Effector memory CD8-positive, alpha-beta T cell (primary cell): ENCODE results near the gene ERCC6.

Experiments
- ATAC-seq: fragments of 150-1000 bp; cut with Tn5 transposase; replicated peaks from 2 replicates; pipeline ENCODE4 v1.10.0; 2021; ENCODE audit warnings: mild to moderate bottlenecking, moderate library complexity
- DNase-seq, 3 experiments: peaks; one replicate each; pipeline ENCODE4 v3.0.0; 2021
- H3K27ac Mint-ChIP-seq, 2 donors: one replicate each; pipeline ENCODE4 v1.8.0; 2022; ENCODE audit warnings: mild to moderate bottlenecking in 2 of 2, mixed read lengths in 2 of 2, moderate library complexity in 2 of 2
- H3K27me3 Mint-ChIP-seq, 2 donors: one replicate each; pipeline ENCODE4 v1.8.0; 2022; ENCODE audit warnings: mixed read lengths in 2 of 2
- H3K36me3 Mint-ChIP-seq: one replicate; pipeline ENCODE4 v1.8.0; 2022; ENCODE audit warnings: mild to moderate bottlenecking, moderate library complexity, mixed read lengths; ENCODE audit not compliant: insufficient read depth
- H3K4me1 Mint-ChIP-seq, 2 donors: one replicate each; pipeline ENCODE4 v1.8.0; 2022; ENCODE audit warnings: low read depth in 2 of 2, mixed read lengths in 2 of 2
- H3K4me3 Mint-ChIP-seq, 2 donors: one replicate each; pipeline ENCODE4 v1.8.0; 2022; ENCODE audit warnings: mild to moderate bottlenecking in 2 of 2, mixed read lengths in 2 of 2, moderate library complexity in 2 of 2
- H3K9me3 Mint-ChIP-seq, 2 donors: one replicate each; pipeline ENCODE4 v1.8.0; 2022; ENCODE audit warnings: mixed read lengths in 2 of 2

ERCC6 gene

GRCh38 chr10:49540056-49540797 is 1.3 kb upstream of the ERCC6 start:
- H3K4me1 Mint-ChIP-seq = peaks cover 25 to 35% of the 10 kb centered on the region in 2 donors
- H3K9me3 Mint-ChIP-seq = no peaks in the 10 kb centered on the region
- ATAC-seq (no peak), DNase-seq (no peak)
- H3K27me3 Mint-ChIP-seq = peaks cover 20 to 32% of the 10 kb centered on the region in 2 donors
- peaks cover 11% of the 10 kb centered on the region for H3K36me3 Mint-ChIP-seq
- H3K4me3 Mint-ChIP-seq = peak overlapping the region in 1 of 2 donors; percentile 96
- H3K27ac Mint-ChIP-seq = peak overlapping the region in 1 of 2 donors; percentile 98

DNA sequence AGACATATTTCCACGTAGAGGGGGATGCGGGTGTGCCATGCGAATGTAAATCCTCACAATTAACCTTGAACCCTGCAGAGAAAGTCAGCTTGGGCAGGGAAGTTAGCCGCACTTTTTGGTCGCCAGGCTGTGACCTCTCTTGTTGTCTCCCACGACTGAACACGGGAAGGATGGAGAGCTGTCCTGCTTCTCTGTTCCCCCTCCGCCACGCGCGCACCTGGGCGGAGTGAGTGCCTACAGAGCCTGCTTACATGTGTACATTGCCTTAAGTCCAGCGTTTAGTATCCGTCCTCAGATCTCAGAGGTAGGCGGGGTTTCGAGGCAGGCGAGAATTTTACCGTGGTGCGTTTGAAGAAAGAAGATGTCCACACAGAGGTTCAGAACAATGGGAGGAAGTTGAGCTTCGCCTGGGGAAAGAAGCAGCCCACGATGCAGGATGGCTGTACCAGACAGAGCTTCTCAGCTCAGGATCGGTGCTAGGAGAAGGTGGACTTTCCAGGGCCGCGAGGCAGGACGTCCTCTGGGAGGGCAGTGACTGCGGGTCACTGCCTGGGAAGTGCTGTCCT is 482 bp upstream of the ERCC6 start:
- peak overlapping the region; percentile 94 to 96 for H3K4me3 Mint-ChIP-seq
- peaks cover 31 to 41% of the 10 kb centered on the region in 2 donors for H3K4me1 Mint-ChIP-seq
- DNase-seq (peak in 2 of 3 experiments; percentile 18 to 29), ATAC-seq (peak; percentile 26)
- peaks cover 20 to 32% of the 10 kb centered on the region in 2 donors for H3K27me3 Mint-ChIP-seq
- peak overlapping the region; percentile 95 to 98 for H3K27ac Mint-ChIP-seq
- peaks cover 11% of the 10 kb centered on the region for H3K36me3 Mint-ChIP-seq
- H3K9me3 Mint-ChIP-seq = no peaks in the 10 kb centered on the region

DNA sequence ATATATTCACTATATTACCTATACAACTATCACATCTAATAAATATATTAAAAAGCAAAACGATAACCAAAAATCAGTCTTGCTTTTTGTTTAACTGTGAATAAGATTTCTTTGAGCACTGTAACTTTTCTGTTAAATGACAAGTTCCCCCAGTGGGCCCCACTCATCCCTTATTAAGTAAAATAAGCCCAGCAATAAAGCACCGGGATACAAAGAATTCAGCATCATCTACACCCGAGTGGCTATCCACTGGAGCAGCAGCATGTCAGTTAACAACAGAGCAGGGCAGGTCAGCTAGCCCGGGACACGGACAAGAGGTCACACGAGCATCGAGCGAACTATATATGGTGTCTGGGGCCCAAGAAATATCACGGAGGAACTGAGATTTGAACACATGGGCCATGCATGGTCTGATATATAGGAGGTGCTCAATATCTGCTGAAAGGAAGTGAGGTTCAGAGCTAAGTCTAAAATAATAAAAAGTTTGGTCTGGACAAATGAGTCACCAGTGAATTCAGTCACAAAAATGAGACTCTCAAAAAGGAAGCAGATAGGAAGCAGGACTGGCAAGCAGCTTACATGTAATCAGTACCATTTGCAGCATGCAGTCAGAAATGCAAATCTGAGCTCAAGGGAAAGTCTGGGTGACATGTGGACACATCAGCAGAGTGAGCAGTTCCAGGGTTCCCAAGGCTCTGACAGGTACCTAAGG is 4.1 kb downstream of the ERCC6 start:
- H3K9me3 Mint-ChIP-seq = no peaks in the 10 kb centered on the region
- ATAC-seq = no peak

DNA sequence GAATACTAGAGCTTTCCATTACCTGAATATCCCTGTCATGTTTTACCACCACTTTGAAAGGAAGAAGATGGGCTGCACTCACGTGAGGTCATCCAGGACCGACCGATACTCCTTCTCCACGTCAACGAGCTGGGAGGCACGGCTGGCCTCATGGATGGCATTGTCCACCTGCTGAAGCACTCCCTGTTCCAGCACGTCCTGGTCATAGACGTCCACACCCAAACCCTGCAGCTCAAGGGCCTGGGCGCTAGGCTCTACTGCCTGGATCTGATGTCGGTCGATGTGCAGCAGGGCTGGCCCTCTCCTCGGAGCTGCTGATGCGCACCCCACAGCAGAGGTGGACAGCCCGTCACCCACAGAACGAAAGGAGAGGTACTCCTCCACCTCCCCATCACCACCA is 6.5 kb downstream of the ERCC6 start:
- Mint-ChIP-seq H3K36me3 (peaks cover 30% of the 10 kb centered on the region), H3K9me3 (no peaks in the 10 kb centered on the region), H3K27ac (no peak overlapping the region), H3K4me3 (no peak overlapping the region), H3K4me1 (peaks cover 27 to 41% of the 10 kb centered on the region in 2 donors), H3K27me3 (no peaks in the 10 kb centered on the region)
- DNase-seq (no peak), ATAC-seq (no peak)

More for the DNA sequence above, 4.1 kb downstream of the ERCC6 start:
- DNase-seq = no peak
- Mint-ChIP-seq H3K27ac (no peak overlapping the region), H3K36me3 (peaks cover 37% of the 10 kb centered on the region), H3K27me3 (no peaks in the 10 kb centered on the region), H3K4me1 (peaks cover 40 to 52% of the 10 kb centered on the region in 2 donors), H3K4me3 (no peak overlapping the region)

- DNase-seq (no peak), ATAC-seq (no peak)
- no peak overlapping the region for H3K4me3 Mint-ChIP-seq
- peak overlapping the region in 1 of 2 donors; percentile 73 for H3K27ac Mint-ChIP-seq
- peaks cover 53% of the 10 kb centered on the region for H3K36me3 Mint-ChIP-seq
- no peaks in the 10 kb centered on the region for H3K27me3 Mint-ChIP-seq
- no peaks in the 10 kb centered on the region for H3K9me3 Mint-ChIP-seq
- H3K4me1 Mint-ChIP-seq = peaks cover 14 to 15% of the 10 kb centered on the region in 2 donors
Observed at GRCh38 chr10:49528977-49529506, 9.9 kb downstream of the ERCC6 start.

DNA sequence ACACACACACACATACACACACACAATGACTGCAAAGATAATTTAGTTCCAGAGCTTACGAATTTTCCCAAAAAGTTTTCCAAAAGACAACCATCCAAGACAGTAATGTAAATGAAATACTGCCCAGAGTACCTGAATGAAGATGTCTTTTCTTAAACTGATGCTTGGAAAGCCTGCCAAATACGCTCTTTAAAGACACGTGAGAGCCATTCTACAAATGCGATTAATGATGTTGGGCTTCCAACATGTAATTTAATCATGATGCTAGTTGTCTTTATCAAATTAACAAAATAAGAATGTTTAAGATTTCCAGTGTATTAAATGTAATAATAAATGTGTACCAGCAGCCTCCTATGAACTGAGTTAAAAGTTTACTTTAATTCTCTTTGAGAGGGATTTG is 11.1 kb downstream of the ERCC6 start:
- DNase-seq = no peak
- no peak overlapping the region for H3K4me3 Mint-ChIP-seq
- H3K27me3 Mint-ChIP-seq = no peaks in the 10 kb centered on the region
- no peaks in the 10 kb centered on the region for H3K9me3 Mint-ChIP-seq
- ATAC-seq = no peak
- H3K4me1 Mint-ChIP-seq = peaks cover 14 to 15% of the 10 kb centered on the region in 2 donors
- peaks cover 53% of the 10 kb centered on the region for H3K36me3 Mint-ChIP-seq
- H3K27ac Mint-ChIP-seq = no peak overlapping the region

DNA sequence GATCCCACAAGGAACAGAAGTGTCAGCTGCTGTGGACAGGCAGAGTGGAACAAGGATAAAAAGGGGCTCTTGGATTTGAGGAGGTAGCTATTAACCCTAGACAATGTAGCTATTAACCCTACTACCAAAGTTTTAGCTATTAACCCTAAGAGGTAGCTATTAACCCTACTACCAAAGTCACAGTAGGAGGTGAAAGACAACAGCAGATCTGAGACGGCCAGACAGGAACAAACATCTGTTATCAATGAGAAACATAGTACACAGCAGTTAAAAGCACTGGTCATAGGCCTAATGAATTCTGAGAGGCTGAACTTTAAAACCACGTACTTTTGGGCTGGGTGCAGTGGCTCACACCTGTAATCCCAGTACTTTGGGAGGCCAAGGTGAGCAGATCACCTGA is 11.9 kb downstream of the ERCC6 start:
- Mint-ChIP-seq H3K27me3 (no peaks in the 10 kb centered on the region), H3K36me3 (peaks cover 46% of the 10 kb centered on the region), H3K4me3 (no peak overlapping the region), H3K27ac (no peak overlapping the region), H3K9me3 (no peaks in the 10 kb centered on the region), H3K4me1 (peaks cover 11 to 15% of the 10 kb centered on the region in 2 donors)
- no peak for DNase-seq
- no peak for ATAC-seq

GRCh38 chr10:49526619-49527018 is 12.3 kb downstream of the ERCC6 start:
- no peak for DNase-seq
- no peaks in the 10 kb centered on the region for H3K27me3 Mint-ChIP-seq
- no peaks in the 10 kb centered on the region for H3K9me3 Mint-ChIP-seq
- no peak overlapping the region for H3K27ac Mint-ChIP-seq
- peaks cover 8 to 12% of the 10 kb centered on the region in 2 donors for H3K4me1 Mint-ChIP-seq
- ATAC-seq = no peak
- H3K4me3 Mint-ChIP-seq = no peak overlapping the region
- peaks cover 42% of the 10 kb centered on the region for H3K36me3 Mint-ChIP-seq

GRCh38 chr10:49524496-49524895 is 14.4 kb downstream of the ERCC6 start:
- peaks cover 9 to 13% of the 10 kb centered on the region in 2 donors for H3K4me1 Mint-ChIP-seq
- H3K36me3 Mint-ChIP-seq = peaks cover 35% of the 10 kb centered on the region
- DNase-seq = no peak
- H3K9me3 Mint-ChIP-seq = no peaks in the 10 kb centered on the region
- no peaks in the 10 kb centered on the region for H3K27me3 Mint-ChIP-seq
- no peak overlapping the region for H3K27ac Mint-ChIP-seq
- H3K4me3 Mint-ChIP-seq = no peak overlapping the region
- ATAC-seq = no peak

DNA sequence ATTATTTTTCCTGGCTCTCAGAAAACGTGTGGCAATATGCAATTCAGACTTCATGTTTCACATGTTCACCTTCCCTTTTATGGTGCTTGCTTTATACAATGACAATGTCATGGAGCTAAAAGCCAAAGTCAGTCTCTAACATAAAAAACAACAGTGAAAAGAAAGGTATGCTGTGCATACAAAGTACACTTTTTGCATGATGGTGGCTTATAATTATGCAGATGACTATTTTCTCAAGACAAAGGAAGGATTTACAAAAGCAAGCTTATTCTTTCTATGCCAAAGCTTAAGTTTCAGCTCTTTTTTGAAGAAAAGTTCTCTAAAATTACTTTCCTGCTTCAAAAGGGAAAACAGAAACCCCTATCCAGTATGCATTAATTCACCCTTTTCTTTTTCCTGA is 15.6 kb downstream of the ERCC6 start:
- Mint-ChIP-seq H3K4me1 (peaks cover 4 to 7% of the 10 kb centered on the region in 2 donors), H3K4me3 (no peak overlapping the region), H3K27me3 (no peaks in the 10 kb centered on the region), H3K36me3 (peaks cover 35% of the 10 kb centered on the region), H3K9me3 (no peaks in the 10 kb centered on the region), H3K27ac (no peak overlapping the region)
- DNase-seq (no peak), ATAC-seq (no peak)

DNA sequence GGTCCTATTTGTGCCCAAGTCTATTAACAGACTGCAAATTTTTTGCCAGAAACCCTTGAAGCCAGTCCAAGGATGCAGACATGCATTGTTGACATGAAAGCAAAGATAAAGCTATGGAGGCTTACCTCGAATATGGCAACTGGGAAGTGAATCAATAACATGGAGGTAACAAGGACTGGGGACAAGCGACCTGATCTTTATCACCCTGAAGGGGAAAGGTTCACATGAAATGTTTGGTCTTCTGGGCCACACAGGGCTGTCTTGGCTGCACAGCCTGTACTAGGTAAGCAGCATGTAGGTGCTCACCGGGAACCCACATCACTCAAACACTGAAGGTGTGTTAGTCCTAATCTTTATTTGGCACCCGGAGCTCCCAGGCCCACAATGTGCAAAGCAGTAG is 17.9 kb downstream of the ERCC6 start:
- H3K36me3 Mint-ChIP-seq = peaks cover 27% of the 10 kb centered on the region

GRCh38 chr10:49520122-49520775 is 18.7 kb downstream of the ERCC6 start:
- H3K27ac Mint-ChIP-seq = no peak overlapping the region

More for the DNA sequence above, 17.9 kb downstream of the ERCC6 start:
- H3K27me3 Mint-ChIP-seq = no peaks in the 10 kb centered on the region
- no peaks in the 10 kb centered on the region for H3K9me3 Mint-ChIP-seq
- no peak for DNase-seq
- peak overlapping the region in 1 of 2 donors; percentile 58 for H3K27ac Mint-ChIP-seq
- ATAC-seq = no peak
- H3K4me3 Mint-ChIP-seq = no peak overlapping the region
- peaks cover 4 to 7% of the 10 kb centered on the region in 2 donors for H3K4me1 Mint-ChIP-seq

GRCh38 chr10:49519717-49520116 is 19.2 kb downstream of the ERCC6 start:
- ATAC-seq (no peak), DNase-seq (no peak)
- H3K9me3 Mint-ChIP-seq = no peaks in the 10 kb centered on the region
- no peaks in the 10 kb centered on the region for H3K27me3 Mint-ChIP-seq
- peaks cover 4 to 7% of the 10 kb centered on the region in 2 donors for H3K4me1 Mint-ChIP-seq
- H3K27ac Mint-ChIP-seq = no peak overlapping the region
- H3K4me3 Mint-ChIP-seq = no peak overlapping the region
- H3K36me3 Mint-ChIP-seq = peaks cover 22% of the 10 kb centered on the region

More at GRCh38 chr10:49520122-49520775, 18.7 kb downstream of the ERCC6 start:
- ATAC-seq (no peak), DNase-seq (no peak)
- no peaks in the 10 kb centered on the region for H3K9me3 Mint-ChIP-seq
- peaks cover 4 to 7% of the 10 kb centered on the region in 2 donors for H3K4me1 Mint-ChIP-seq
- no peak overlapping the region for H3K4me3 Mint-ChIP-seq
- H3K36me3 Mint-ChIP-seq = peaks cover 27% of the 10 kb centered on the region
- H3K27me3 Mint-ChIP-seq = no peaks in the 10 kb centered on the region
